Tibial nerve (tissue), 4 donors: ENCODE measurements around the gene BCL2A1. TPM values are rescaled to one million over a fixed set of nuclear protein-coding genes. Genes with fewer than 3 reads are reported as not detected.

Experiments
- DNase-seq, 2 donors: peaks; one replicate each; pipeline ENCODE4 v3.0.0-alpha.2; 2019; ENCODE audit warnings: low spot score in 2 of 2
- H3K27ac ChIP-seq, 4 donors: fragments of 200-600 bp; sonication (generic) in 3 of 4; one replicate each; pipeline ENCODE4 v1.5.1; 2017 to 2019; ENCODE audit warnings: mild to moderate bottlenecking in 1 of 4
- H3K27me3 ChIP-seq, 2 donors: fragments of 200-600 bp; sonication (generic) in 1 of 2; one replicate each; pipeline versions ENCODE4 v1.5.1 to v1.6.0; 2017 to 2019
- H3K36me3 ChIP-seq, 3 donors: fragments of 200-600 bp; sonication (generic); one replicate each; pipeline ENCODE4 v1.5.1; 2018 to 2019
- H3K4me1 ChIP-seq, 4 donors: fragments of 200-600 bp; sonication (generic) in 3 of 4; one replicate each; pipeline ENCODE4 v1.5.1; 2017 to 2019
- H3K4me3 ChIP-seq, 4 donors: fragments of 200-600 bp; sonication (generic) in 3 of 4; one replicate each; pipeline ENCODE4 v1.5.1; 2017 to 2019; ENCODE audit warnings: mild to moderate bottlenecking in 1 of 4, moderate library complexity in 1 of 4
- H3K9me3 ChIP-seq, 4 donors: fragments of 200-600 bp; sonication (generic) in 3 of 4; one replicate each; pipeline ENCODE4 v1.5.1; 2017 to 2019
- CTCF ChIP-seq, 5 experiments: fragments of 200-600 bp in 3 of 5; fragments of 450-650 bp in 2 of 5; sonication (generic) in 3 of 5; IDR thresholded peaks; one replicate each; pipeline ENCODE4 v1.5.1; 2016 to 2019; ENCODE audit warnings: antibody characterized with exemption in 5 of 5, mild to moderate bottlenecking in 3 of 5, moderate library complexity in 2 of 5
- EP300 ChIP-seq, 2 donors: sonication (generic); formaldehyde crosslinking; IDR thresholded peaks; one replicate each; pipeline ENCODE4 v1.6.1; 2017; ENCODE audit warnings: antibody characterized with exemption in 2 of 2, mild to moderate bottlenecking in 1 of 2
- POLR2A ChIP-seq, 2 donors: fragments of 450-650 bp; IDR thresholded peaks; one replicate each; pipeline ENCODE4 v1.6.1; 2017; ENCODE audit warnings: antibody characterized with exemption in 2 of 2, mild to moderate bottlenecking in 2 of 2, moderate library complexity in 2 of 2
- WGBS, 2 donors: methylation state at CpG; one replicate each; pipeline ENCODE4 v1.1.5; 2018; 5-methylcytosine and 5-hydroxymethylcytosine counted together
- total RNA-seq, 4 donors: library from RNA; depleted of rRNA; stranded (reverse); fragments of >200 nt; gene quantifications; one replicate each; pipeline ENCODE4 v1.1.0, GENCODE V29; 2016

Gene BCL2A1
- total RNA-seq, 4 donors from 2014 or later, result 0.59 to 2.1 (median 1.3) TPM; not detected in 1

DNA sequence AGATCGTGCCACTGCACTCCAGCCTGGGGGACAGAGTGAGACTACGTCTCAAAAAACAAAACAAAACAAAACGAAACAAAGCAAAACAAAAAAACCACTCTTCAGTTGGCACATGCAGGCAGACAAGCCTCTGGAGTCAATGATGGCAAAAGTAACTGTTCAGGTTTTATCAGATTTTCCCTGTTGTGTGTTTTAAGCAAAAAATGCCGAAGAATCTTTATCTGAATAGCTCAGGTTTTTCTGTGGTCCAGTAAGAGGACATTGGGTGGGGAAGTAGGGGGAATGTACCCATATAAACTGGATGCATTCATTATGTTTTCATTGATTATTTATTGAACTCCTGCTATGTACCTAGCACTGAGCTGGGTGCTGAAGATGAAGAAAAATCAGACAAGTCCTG is 20.8 kb upstream of the BCL2A1 start:
- H3K4me3 ChIP-seq, result no peak overlapping the region
- TF ChIP-seq EP300 (IDR thresholded peaks at IDR 0.05) (no peak), CTCF (IDR thresholded peaks at IDR 0.05) (no peak), POLR2A (IDR thresholded peaks at IDR 0.05) (no peak)
- DNase-seq, result no peak
- H3K36me3 ChIP-seq, result no peaks in the 10 kb centered on the region
- no peaks in the 10 kb centered on the region for H3K27me3 ChIP-seq
- 62 to 63% methylated on average over 4 of the region's 4 CpGs for WGBS, 2 donors
- H3K9me3 ChIP-seq, result no peaks in the 10 kb centered on the region
- H3K27ac ChIP-seq, result no peak overlapping the region
- H3K4me1 ChIP-seq, result no peaks in the 10 kb centered on the region

- TF ChIP-seq POLR2A (IDR thresholded peaks at IDR 0.05) (no peak), EP300 (IDR thresholded peaks at IDR 0.05) (no peak), CTCF (IDR thresholded peaks at IDR 0.05) (no peak)
- no peak for DNase-seq
- no peaks in the 10 kb centered on the region for H3K27me3 ChIP-seq
- H3K36me3 ChIP-seq, result no peaks in the 10 kb centered on the region
- no peak overlapping the region for H3K27ac ChIP-seq
- H3K4me1 ChIP-seq, result no peaks in the 10 kb centered on the region
- no peaks in the 10 kb centered on the region for H3K9me3 ChIP-seq
- H3K4me3 ChIP-seq, result no peak overlapping the region
- 86 to 88% methylated on average over 8 of the region's 8 CpGs for WGBS, 2 donors
Observed at GRCh38 chr15:79990997-79991334, 20.0 kb upstream of the BCL2A1 start.

- Histone ChIP-seq H3K4me1 (no peaks in the 10 kb centered on the region), H3K4me3 (no peak overlapping the region), H3K27me3 (no peaks in the 10 kb centered on the region), H3K27ac (no peak overlapping the region), H3K36me3 (no peaks in the 10 kb centered on the region), H3K9me3 (no peaks in the 10 kb centered on the region)
- 84 to 86% methylated on average over 8 of the region's 8 CpGs for WGBS, 2 donors
- no peak for DNase-seq
- TF ChIP-seq POLR2A (IDR thresholded peaks at IDR 0.05), result no peak
- no peak for TF ChIP-seq CTCF (IDR thresholded peaks at IDR 0.05)
- no peak for TF ChIP-seq EP300 (IDR thresholded peaks at IDR 0.05)
Observed at GRCh38 chr15:79990280-79990996, 19.4 kb upstream of the BCL2A1 start.

- Histone ChIP-seq H3K27me3 (no peaks in the 10 kb centered on the region), H3K36me3 (no peaks in the 10 kb centered on the region), H3K9me3 (no peaks in the 10 kb centered on the region), H3K4me3 (no peak overlapping the region), H3K4me1 (no peaks in the 10 kb centered on the region), H3K27ac (no peak overlapping the region)
- DNase-seq, result no peak
- TF ChIP-seq EP300 (IDR thresholded peaks at IDR 0.05), result peak in 1 of 2 donors; percentile 28
- no peak for TF ChIP-seq CTCF (IDR thresholded peaks at IDR 0.05)
- no peak for TF ChIP-seq POLR2A (IDR thresholded peaks at IDR 0.05)
- WGBS, 2 donors, result 63 to 70% methylated on average over 5 of the region's 5 CpGs
Observed at GRCh38 chr15:79989682-79990081, 18.7 kb upstream of the BCL2A1 start.

GRCh38 chr15:79989183-79989582 is 18.2 kb upstream of the BCL2A1 start:
- no peaks in the 10 kb centered on the region for H3K36me3 ChIP-seq
- no peaks in the 10 kb centered on the region for H3K4me1 ChIP-seq
- H3K9me3 ChIP-seq, result no peaks in the 10 kb centered on the region
- H3K27ac ChIP-seq, result no peak overlapping the region
- 86 to 88% methylated on average over 2 of the region's 2 CpGs for WGBS, 2 donors
- no peak for DNase-seq
- TF ChIP-seq POLR2A (IDR thresholded peaks at IDR 0.05) (no peak), EP300 (IDR thresholded peaks at IDR 0.05) (no peak), CTCF (IDR thresholded peaks at IDR 0.05) (no peak)
- no peaks in the 10 kb centered on the region for H3K27me3 ChIP-seq
- no peak overlapping the region for H3K4me3 ChIP-seq
